Tongue (tissue), 1 donor: ENCODE measurements around the gene ZNF668. TPM values are rescaled to one million over a fixed set of nuclear protein-coding genes. Genes with fewer than 3 reads are reported as not detected.

Experiments used
- total RNA-seq: library from RNA; depleted of rRNA; stranded (reverse); fragments of >200 nt; gene quantifications from one replicate; pipeline ENCODE4 v1.2.3, GENCODE V29; 2014

Gene ZNF668
- total RNA-seq, 1 donor from 2014 or later, result 5.0 TPM

Other genes starting within 250 kb of the ZNF668 start
- 24.2 TPM for gene BCL7C, start 180.2 kb downstream of the ZNF668 start, total RNA-seq
- gene CTF1, start 177.6 kb downstream of the ZNF668 start, total RNA-seq, result 2.1 TPM
- gene FBXL19, start 150.7 kb downstream of the ZNF668 start, total RNA-seq, result 9.3 TPM
- 15.7 TPM for gene ORAI3, start 125.2 kb downstream of the ZNF668 start, total RNA-seq
- 4.6 TPM for gene SETD1A, start 116.5 kb downstream of the ZNF668 start, total RNA-seq
- 15.9 TPM for gene HSD3B7, start 89.0 kb downstream of the ZNF668 start, total RNA-seq
- gene STX1B, start 63.6 kb downstream of the ZNF668 start, total RNA-seq, result 0.92 TPM
- 26.8 TPM for gene STX4, start 40.7 kb downstream of the ZNF668 start, total RNA-seq
- gene ZNF646, start 182 bp upstream of the ZNF668 start, total RNA-seq, result 14.7 TPM
- 2.9 TPM for gene PRSS53, start 14.7 kb upstream of the ZNF668 start, total RNA-seq
- 64.2 TPM for gene VKORC1, start 20.6 kb upstream of the ZNF668 start, total RNA-seq
- gene BCKDK, start 34.1 kb upstream of the ZNF668 start, total RNA-seq, result 13.0 TPM
- gene KAT8, start 43.4 kb upstream of the ZNF668 start, total RNA-seq, result 55.5 TPM
- gene PRSS8, start 61.5 kb upstream of the ZNF668 start, total RNA-seq, result 17.6 TPM
- gene PRSS36, start 75.8 kb upstream of the ZNF668 start, total RNA-seq, result not detected
- gene FUS, start 105.9 kb upstream of the ZNF668 start, total RNA-seq, result 82.2 TPM
- gene PYCARD, start 128.5 kb upstream of the ZNF668 start, total RNA-seq, result 15.2 TPM
- 117 TPM for gene TRIM72, start 139.9 kb upstream of the ZNF668 start, total RNA-seq
- gene PYDC1, start 142.9 kb upstream of the ZNF668 start, total RNA-seq, result not detected
- 4.1 TPM for gene ITGAM, start 185.7 kb upstream of the ZNF668 start, total RNA-seq